Testis (tissue), 3 donors: ENCODE data around the gene HOXD11. TPM values are rescaled to one million over a fixed set of nuclear protein-coding genes. Genes with fewer than 3 reads are reported as not detected.

Source experiments
- DNase-seq: peaks from one replicate; pipeline ENCODE4 v3.0.0-alpha.2; 2019
- H3K27ac ChIP-seq, 2 donors: fragments of 200-600 bp; sonication (generic); one replicate each; pipeline ENCODE4 v1.5.1; 2019
- H3K27me3 ChIP-seq: fragments of 200-600 bp; sonication (generic); one replicate; pipeline ENCODE4 v1.5.1; 2019
- H3K36me3 ChIP-seq: fragments of 200-600 bp; sonication (generic); one replicate; pipeline ENCODE4 v1.5.1; 2017; ENCODE audit warnings: low read depth; ENCODE audit errors: missing control alignments
- H3K4me1 ChIP-seq: fragments of 200-600 bp; sonication (generic); one replicate; pipeline ENCODE4 v1.5.1; 2019
- H3K4me3 ChIP-seq, 2 donors: fragments of 200-600 bp; sonication (generic); one replicate each; pipeline ENCODE4 v1.5.1; 2017 to 2019
- H3K9me3 ChIP-seq: fragments of 200-600 bp; sonication (generic); one replicate; pipeline ENCODE4 v1.5.1; 2017
- POLR2A ChIP-seq: fragments of 450-650 bp; IDR thresholded peaks from one replicate; pipeline ENCODE4 v1.6.1; 2017; ENCODE audit warnings: antibody characterized with exemption, mild to moderate bottlenecking, moderate library complexity
- WGBS, 2 donors: methylation state at CpG; one replicate each; pipeline ENCODE4 v1.1.5; 2018; 5-methylcytosine and 5-hydroxymethylcytosine counted together
- intact Hi-C: fragments of 100-400 bp; cut with DNase I; formaldehyde crosslinking; loops from one replicate; pipeline ENCODE4 v1.15.1; 2023; ENCODE audit warnings: low total_unique reads
- polyA plus RNA-seq: library from polyadenylated mRNA; stranded (reverse); fragments of 350-450 nt; fragmentation: Illumina TruSeq; extraction: RNeasy Lipid Tissue Mini Kit (QIAGEN cat#74804); gene quantifications from one replicate; pipeline ENCODE4 v1.2.3, GENCODE V29; 2014; ENCODE audit warnings: low read depth, low replicate concordance; ENCODE audit not compliant: insufficient read depth
- total RNA-seq, 2 donors: library from RNA; depleted of rRNA; stranded (reverse); fragments of >200 nt; gene quantifications; one replicate each; pipeline ENCODE4 v1.2.3, GENCODE V29; 2016
- TF ChIP-seq, protein P1 (sequence below), 3 experiments: fragments of 450-650 bp in 2 of 3; fragments of 200-600 bp in 1 of 3; sonication (generic) in 1 of 3; IDR thresholded peaks; one replicate each; pipeline ENCODE4 v1.5.1; 2016 to 2019; ENCODE audit warnings: antibody characterized with exemption in 3 of 3, mild to moderate bottlenecking in 2 of 3, moderate library complexity in 1 of 3

Gene HOXD11
- total and polyA plus RNA-seq, 3 donors from 2014 or later: 0.29 to 1.7 (median 0.62) TPM

DNA sequence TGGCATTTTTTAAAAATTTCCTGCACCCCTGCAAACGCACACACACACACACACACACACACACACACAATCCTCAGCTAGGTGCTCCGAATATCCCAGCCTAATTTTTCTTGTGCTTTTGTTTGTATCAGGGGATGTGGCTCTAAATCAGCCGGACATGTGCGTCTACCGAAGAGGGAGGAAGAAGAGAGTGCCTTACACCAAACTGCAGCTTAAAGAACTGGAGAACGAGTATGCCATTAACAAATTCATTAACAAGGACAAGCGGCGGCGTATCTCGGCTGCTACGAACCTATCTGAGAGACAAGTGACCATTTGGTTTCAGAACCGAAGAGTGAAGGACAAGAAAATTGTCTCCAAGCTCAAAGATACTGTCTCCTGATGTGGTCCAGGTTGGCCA is 12.7 kb upstream of the HOXD11 start:
- intact Hi-C loops: no loop called here
- Histone ChIP-seq H3K4me1 (peaks cover 9% of the 10 kb centered on the region), H3K4me3 (no peak overlapping the region), H3K27me3 (peaks cover 11% of the 10 kb centered on the region), H3K36me3 (no peaks in the 10 kb centered on the region), H3K27ac (no peak overlapping the region), H3K9me3 (no peaks in the 10 kb centered on the region)
- 14 to 17% methylated on average over 12 of the region's 12 CpGs for WGBS, 2 donors
- no peak for DNase-seq
- TF ChIP-seq, protein P1, sequence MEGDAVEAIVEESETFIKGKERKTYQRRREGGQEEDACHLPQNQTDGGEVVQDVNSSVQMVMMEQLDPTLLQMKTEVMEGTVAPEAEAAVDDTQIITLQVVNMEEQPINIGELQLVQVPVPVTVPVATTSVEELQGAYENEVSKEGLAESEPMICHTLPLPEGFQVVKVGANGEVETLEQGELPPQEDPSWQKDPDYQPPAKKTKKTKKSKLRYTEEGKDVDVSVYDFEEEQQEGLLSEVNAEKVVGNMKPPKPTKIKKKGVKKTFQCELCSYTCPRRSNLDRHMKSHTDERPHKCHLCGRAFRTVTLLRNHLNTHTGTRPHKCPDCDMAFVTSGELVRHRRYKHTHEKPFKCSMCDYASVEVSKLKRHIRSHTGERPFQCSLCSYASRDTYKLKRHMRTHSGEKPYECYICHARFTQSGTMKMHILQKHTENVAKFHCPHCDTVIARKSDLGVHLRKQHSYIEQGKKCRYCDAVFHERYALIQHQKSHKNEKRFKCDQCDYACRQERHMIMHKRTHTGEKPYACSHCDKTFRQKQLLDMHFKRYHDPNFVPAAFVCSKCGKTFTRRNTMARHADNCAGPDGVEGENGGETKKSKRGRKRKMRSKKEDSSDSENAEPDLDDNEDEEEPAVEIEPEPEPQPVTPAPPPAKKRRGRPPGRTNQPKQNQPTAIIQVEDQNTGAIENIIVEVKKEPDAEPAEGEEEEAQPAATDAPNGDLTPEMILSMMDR (IDR thresholded peaks at IDR 0.05): no peak
- no peak for TF ChIP-seq POLR2A

DNA sequence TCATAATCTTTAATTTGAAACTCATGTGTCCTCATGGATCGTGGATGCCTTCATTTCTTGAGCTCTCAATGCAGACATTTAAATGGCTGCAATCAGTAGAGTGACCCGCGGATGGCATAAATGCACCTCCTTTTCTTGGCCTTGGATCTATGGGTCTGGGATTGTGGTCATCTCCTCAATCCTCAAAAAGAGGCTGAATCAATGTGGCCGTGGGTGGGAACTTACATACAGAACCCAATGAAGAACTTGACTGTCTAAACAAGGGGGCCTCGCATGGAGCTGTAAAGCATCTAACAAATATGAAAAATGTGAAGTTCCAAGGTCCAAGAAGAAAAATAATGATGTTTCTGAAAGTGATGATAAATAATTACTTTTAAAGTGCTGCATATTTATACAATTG is 11.7 kb upstream of the HOXD11 start:
- no peak for DNase-seq
- intact Hi-C loops: no loop called here
- H3K27ac ChIP-seq: no peak overlapping the region
- no peaks in the 10 kb centered on the region for H3K36me3 ChIP-seq
- no peak overlapping the region for H3K4me3 ChIP-seq
- H3K4me1 ChIP-seq: peaks cover 9% of the 10 kb centered on the region
- no peaks in the 10 kb centered on the region for H3K9me3 ChIP-seq
- WGBS, 2 donors: 28 to 33% methylated on average over 5 of the region's 5 CpGs
- peaks cover 11% of the 10 kb centered on the region for H3K27me3 ChIP-seq
- TF ChIP-seq POLR2A: no peak
- TF ChIP-seq, protein P1 (IDR thresholded peaks at IDR 0.05): no peak

DNA sequence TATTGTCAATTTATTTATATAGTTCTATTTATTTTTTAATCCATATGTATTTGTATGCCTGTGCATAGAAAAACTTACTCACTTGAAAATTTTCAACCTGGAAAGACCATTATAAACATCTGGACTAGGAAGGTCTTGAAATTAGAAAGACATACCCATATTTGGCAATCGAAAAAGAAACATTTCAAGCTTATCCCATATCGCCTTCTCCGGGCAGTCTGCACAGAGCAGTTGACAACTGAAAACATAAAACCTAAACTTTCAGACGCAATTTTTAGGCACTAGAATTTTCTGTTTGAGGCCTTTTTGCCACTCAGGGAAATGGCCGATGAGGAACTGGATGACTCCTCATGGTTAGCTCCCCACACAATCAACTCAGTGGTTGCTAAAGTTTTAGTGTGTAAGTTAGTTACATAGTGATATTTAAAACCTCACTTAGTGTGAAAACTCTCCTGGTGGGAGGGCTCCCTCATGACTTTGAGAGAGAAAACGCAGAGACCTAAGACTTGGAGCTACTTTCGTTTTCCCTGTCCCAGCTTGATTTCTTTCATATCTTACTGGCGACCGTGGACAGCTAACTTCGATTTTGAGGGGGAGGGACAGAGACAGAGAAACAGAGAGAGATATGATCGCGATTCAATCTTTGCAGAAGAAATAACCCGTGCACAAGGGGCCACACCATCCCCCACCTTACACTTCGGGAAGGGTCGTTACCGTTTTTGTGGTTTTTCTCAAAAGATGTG is 10.7 kb upstream of the HOXD11 start:
- TF ChIP-seq POLR2A: no peak
- TF ChIP-seq, protein P1 (IDR thresholded peaks at IDR 0.05): no peak
- DNase-seq: no peak
- Histone ChIP-seq H3K27me3 (peaks cover 11% of the 10 kb centered on the region), H3K9me3 (no peaks in the 10 kb centered on the region), H3K36me3 (no peaks in the 10 kb centered on the region), H3K27ac (no peak overlapping the region), H3K4me3 (no peak overlapping the region), H3K4me1 (peaks cover 9% of the 10 kb centered on the region)
- 14 to 18% methylated on average over 16 of the region's 16 CpGs for WGBS, 2 donors
- intact Hi-C loops: no loop called here

DNA sequence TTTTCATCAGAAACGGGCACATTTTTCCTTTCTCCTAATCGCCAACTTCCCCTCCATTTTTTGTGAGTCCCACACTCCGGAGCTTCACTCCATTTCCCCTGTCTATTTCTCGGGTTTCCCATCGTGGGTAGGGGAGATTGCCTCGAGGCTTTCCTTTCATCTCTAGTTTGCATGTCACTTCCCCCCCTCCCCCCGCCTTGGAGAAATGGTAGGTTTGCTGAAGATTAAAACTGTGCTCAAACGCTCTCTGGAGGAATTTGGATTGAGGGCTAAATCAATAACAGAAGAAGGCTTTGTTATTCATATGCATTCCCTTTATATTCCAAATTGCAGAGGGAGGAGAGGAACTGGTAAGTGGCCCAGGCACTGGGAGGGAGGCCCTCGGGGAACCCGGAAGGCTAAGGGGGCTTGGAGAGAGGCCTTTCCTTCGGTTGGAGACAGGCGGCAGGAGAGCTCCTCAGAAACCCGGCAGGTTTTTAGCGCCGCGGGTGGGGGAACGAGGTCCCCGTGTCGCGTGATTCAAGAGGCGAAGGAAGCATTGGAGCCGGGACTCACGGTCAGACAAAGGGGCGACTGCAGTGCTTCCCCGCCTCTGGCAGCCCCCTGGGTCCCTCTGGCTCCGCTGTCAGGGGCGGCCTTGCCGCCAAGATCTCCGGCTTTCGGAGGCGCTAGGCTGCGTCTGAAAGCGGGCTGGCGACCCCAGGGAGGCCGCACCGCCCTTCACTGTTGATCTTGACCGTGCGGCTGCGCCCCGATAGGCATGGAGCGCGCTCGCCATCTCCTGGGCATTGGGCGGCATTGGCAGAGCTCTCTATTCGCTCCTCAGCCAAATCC is 9.9 kb upstream of the HOXD11 start:
- TF ChIP-seq, protein P1 (IDR thresholded peaks at IDR 0.05): peak in 2 of 3 experiments; percentile 48 to 62
- TF ChIP-seq POLR2A: no peak
- Histone ChIP-seq H3K4me1 (peaks cover 9% of the 10 kb centered on the region), H3K4me3 (no peak overlapping the region), H3K27me3 (peaks cover 11% of the 10 kb centered on the region), H3K27ac (no peak overlapping the region), H3K36me3 (no peaks in the 10 kb centered on the region), H3K9me3 (no peaks in the 10 kb centered on the region)
- 6 to 9% methylated on average over 34 to 45 of the region's 45 CpGs for WGBS, 2 donors
- peak; percentile 69 for DNase-seq
- intact Hi-C loops: no loop called here
